Smooth muscle cell of bladder (primary cell): ENCODE measurements around the gene EP400. TPM values are rescaled to one million over a fixed set of nuclear protein-coding genes. Genes with fewer than 3 reads are reported as not detected.

Experiments
- total RNA-seq: library from RNA; depleted of rRNA; stranded (reverse); fragments of >200 nt; gene quantifications from 2 replicates; pipeline ENCODE4 v1.2.3, GENCODE V29; 2014

The EP400 gene, protein sequence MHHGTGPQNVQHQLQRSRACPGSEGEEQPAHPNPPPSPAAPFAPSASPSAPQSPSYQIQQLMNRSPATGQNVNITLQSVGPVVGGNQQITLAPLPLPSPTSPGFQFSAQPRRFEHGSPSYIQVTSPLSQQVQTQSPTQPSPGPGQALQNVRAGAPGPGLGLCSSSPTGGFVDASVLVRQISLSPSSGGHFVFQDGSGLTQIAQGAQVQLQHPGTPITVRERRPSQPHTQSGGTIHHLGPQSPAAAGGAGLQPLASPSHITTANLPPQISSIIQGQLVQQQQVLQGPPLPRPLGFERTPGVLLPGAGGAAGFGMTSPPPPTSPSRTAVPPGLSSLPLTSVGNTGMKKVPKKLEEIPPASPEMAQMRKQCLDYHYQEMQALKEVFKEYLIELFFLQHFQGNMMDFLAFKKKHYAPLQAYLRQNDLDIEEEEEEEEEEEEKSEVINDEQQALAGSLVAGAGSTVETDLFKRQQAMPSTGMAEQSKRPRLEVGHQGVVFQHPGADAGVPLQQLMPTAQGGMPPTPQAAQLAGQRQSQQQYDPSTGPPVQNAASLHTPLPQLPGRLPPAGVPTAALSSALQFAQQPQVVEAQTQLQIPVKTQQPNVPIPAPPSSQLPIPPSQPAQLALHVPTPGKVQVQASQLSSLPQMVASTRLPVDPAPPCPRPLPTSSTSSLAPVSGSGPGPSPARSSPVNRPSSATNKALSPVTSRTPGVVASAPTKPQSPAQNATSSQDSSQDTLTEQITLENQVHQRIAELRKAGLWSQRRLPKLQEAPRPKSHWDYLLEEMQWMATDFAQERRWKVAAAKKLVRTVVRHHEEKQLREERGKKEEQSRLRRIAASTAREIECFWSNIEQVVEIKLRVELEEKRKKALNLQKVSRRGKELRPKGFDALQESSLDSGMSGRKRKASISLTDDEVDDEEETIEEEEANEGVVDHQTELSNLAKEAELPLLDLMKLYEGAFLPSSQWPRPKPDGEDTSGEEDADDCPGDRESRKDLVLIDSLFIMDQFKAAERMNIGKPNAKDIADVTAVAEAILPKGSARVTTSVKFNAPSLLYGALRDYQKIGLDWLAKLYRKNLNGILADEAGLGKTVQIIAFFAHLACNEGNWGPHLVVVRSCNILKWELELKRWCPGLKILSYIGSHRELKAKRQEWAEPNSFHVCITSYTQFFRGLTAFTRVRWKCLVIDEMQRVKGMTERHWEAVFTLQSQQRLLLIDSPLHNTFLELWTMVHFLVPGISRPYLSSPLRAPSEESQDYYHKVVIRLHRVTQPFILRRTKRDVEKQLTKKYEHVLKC (N-terminal part only)
- 5.1 and 7.3 TPM in 2 replicates for total RNA-seq

DNA sequence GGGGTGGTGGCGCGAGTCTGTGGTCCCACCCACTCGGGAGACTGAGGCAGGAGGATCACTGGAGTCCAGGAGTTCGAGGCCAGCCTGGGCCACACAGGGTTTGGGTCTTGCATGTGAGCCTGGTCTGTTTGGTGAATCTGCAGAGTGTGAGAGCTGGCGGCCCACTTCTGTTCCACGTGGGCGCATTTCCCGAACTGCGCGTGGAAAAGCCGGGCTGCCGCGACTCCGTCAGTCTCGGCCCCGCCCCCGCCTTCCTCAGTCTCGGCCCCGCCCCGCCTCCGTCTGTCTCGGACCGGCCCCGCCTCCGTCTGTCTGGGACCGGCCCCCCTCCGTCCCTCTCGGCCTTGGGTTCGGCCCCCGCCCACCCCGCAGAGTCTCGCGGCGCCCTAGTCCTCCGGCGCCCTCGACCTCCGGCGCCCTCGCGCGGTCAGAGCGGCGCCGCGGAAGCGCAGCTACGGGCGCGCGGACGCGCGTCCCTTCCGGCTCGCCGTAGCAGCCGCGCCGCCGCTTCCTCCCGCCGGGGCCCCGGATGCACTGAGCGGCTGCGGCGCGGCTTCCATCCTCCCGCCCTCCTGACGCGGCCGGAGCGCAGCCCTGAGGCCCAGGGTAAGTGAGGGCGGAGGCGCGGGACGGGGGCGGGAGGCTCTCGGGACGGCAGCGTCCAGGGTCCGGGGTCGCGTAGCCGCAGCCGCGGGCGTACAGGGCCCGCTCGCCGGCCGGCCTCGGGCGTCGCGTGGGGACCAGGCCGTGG is at the start of gene EP400:
EP400 (plus strand) TSS at position 512 of the 751 bp plus-strand sequence. CDS start 10,678 bp downstream, outside the sequence.

DNA sequence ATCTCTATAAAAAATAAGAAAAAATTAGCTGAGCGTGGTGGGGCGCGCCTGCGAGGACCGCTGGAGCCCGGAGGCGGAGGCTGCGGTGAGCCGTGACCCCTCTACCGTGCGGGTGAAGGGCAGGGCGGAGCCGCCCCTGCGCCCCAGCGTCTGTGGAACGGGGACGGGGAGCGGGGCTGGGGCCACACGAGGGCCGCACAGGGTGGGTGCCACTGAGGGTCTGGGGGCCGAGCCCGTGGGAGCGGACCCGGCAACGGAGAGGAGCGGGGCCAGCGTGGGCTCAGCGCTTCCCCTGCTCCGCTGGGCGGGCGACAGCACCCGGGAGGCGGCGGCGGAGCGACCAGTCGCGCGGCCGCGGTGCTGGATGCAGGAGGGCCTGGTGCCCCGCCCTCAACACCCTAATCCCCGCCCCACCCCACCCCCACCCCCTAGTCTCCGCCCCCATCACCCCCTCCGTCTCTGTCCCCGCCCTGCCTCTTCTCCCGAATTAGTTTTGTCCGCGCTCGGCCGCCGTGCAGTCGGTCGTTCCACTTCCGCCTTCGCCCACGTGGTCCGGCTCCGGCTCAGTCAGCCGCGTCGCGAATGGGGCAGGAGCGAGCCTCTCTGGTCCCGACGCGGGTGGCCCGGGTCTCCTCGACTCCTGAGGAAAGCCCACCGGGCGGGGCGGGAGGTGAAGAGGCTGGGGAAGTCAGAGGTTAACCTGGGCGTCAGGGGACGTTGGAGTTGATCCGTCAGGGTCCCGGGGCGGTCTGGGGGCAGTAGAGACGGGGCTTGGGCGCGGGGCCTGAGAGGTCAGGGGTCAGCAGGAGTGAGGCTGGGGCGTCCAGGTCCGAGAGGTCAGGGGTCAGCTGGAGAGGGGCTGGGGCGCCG is 20.8 kb upstream of the EP400 start, which contains the start of gene PUS1:
PUS1 (plus strand) TSS at position 566 of the 870 bp plus-strand sequence. CDS start 447 bp downstream, outside the sequence.

Other genes starting within 250 kb of the EP400 start
- 18.8 and 19.8 TPM in 2 replicates for gene SFSWAP, start 238.9 kb upstream of the EP400 start, total RNA-seq
- gene MMP17, start 121.5 kb upstream of the EP400 start, total RNA-seq = 11.7 and 16.5 TPM in 2 replicates
- 7.1 and 10.4 TPM in 2 replicates for gene ULK1, start 55.3 kb upstream of the EP400 start, total RNA-seq
- 8.4 and 12.5 TPM in 2 replicates for gene PUS1, start 20.7 kb upstream of the EP400 start, total RNA-seq
- gene DDX51, start 194.4 kb downstream of the EP400 start, total RNA-seq = 5.7 and 12.5 TPM in 2 replicates
- 6.0 and 8.3 TPM in 2 replicates for gene NOC4L, start 194.5 kb downstream of the EP400 start, total RNA-seq